Thyroid gland (tissue), 4 donors: ENCODE measurements around the gene PALM2AKAP2.

Experiments used
- CTCF ChIP-seq, 6 experiments: fragments of 200-600 bp in 3 of 6; fragments of 450-650 bp in 3 of 6; sonication (generic) in 3 of 6; IDR thresholded peaks; one replicate each; pipeline ENCODE4 v1.5.1; 2016 to 2019; ENCODE audit warnings: antibody characterized with exemption in 6 of 6, mild to moderate bottlenecking in 2 of 6, inconsistent platforms in 1 of 6, moderate library complexity in 1 of 6
- POLR2A ChIP-seq, 2 donors: fragments of 450-650 bp; IDR thresholded peaks; one replicate each; pipeline ENCODE4 v1.6.1; 2017; ENCODE audit warnings: antibody characterized with exemption in 2 of 2, mild to moderate bottlenecking in 2 of 2, moderate library complexity in 1 of 2

- TF ChIP-seq POLR2A (IDR thresholded peaks at IDR 0.05) (no peak), CTCF (IDR thresholded peaks at IDR 0.05) (no peak)
These were observed 49.8 kb upstream of the PALM2AKAP2 start for GRCh38 chr9:109730228-109730627.
